Activated naive CD4-positive, alpha-beta T cell treated with anti-CD3 and anti-CD28 coated beads, Interleukin-2, amount 50 U/mL, for 24 hours (primary cell): ENCODE results near the gene SNRNP25.

Experiments
- H3K27ac Mint-ChIP-seq: one replicate; pipeline ENCODE4 v1.8.0; 2021; ENCODE audit warnings: mild to moderate bottlenecking, mixed read lengths
- H3K27me3 Mint-ChIP-seq: one replicate; pipeline ENCODE4 v1.8.0; 2021; ENCODE audit warnings: mixed read lengths
- H3K36me3 Mint-ChIP-seq: one replicate; pipeline ENCODE4 v1.8.0; 2021; ENCODE audit warnings: mixed read lengths
- H3K4me1 Mint-ChIP-seq: one replicate; pipeline ENCODE4 v1.8.0; 2021; ENCODE audit warnings: mixed read lengths
- H3K4me3 Mint-ChIP-seq: one replicate; pipeline ENCODE4 v1.8.0; 2021; ENCODE audit warnings: mild to moderate bottlenecking, mixed read lengths
- H3K9me3 Mint-ChIP-seq: one replicate; pipeline ENCODE4 v1.8.0; 2021; ENCODE audit warnings: mixed read lengths

The SNRNP25 gene

DNA sequence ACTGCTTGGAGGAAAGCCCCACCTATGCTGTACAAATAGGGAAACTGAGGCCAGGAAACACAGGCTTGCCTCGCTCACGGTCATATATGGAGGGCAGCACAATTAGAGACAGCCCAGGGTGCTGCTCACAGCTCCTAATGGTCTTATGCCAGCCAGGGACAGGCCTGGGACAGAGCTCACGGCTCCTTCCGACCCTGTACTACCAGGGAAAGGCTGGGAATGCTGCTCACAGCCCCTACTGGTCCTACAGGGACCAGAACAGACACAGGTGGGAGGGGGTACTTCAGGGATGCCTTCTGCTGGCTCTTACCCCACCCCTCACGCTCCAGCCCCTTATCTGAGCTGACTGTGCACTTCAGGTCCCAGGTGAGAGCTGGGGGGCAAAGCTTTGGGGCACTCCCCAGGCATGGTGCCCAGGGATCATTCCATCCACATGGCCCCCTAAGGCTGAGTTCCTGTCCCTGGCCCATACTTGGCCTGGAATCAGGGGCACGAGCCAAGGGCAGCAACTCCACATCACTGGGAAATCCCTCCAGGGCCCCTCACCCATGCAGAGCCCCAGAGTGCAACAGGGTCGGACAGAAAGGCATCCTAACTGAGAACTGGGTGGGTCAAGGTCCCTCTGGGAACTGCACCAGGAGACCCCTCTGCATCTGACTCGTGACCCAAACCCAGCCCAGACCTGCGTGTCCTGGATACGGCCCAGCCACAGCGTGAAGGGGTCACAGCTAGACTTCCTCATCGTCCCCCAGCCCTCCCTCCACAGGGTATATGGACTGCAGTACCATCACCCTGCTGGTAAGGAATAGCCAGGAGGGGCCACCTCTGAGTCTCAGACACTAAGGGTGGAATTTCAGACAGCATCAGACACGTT, 12.9 kb downstream of the SNRNP25 start:
- H3K27ac Mint-ChIP-seq = no peak overlapping the region
- no peaks in the 10 kb centered on the region for H3K36me3 Mint-ChIP-seq
- H3K4me3 Mint-ChIP-seq = no peak overlapping the region
- H3K9me3 Mint-ChIP-seq = no peaks in the 10 kb centered on the region
- H3K27me3 Mint-ChIP-seq = peaks cover 1% of the 10 kb centered on the region
- H3K4me1 Mint-ChIP-seq = peaks cover 3% of the 10 kb centered on the region

DNA sequence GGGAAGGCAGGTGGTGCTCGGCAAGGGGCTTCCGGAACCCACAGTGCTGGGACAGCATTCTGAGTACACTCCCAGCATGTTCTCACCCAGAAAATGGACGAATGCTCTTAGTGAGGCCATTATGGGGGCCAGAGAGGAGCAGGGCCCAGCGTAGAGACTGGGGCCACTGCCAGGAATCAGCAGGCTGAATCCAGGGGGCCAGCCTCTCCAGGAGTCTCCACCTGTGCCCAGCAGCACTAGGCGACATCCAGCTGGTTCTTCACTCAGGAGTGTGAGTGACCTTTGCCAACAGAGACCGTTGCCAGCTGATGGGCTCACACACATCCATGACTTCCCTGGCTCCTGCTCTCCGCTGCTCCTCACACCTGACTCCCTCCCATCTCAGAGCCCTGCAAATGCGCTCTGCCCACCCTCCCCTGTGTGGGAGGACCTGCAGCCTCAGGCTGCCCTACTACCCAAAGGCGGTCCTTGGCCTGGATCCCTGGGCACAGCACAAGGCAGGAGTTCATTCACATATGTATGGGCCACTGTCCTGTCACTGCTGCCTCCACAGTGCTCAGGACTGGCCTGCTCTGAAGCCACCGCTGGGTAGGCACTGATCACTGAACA, 13.7 kb downstream of the SNRNP25 start:
- Mint-ChIP-seq H3K27me3 (peaks cover 1% of the 10 kb centered on the region), H3K4me3 (no peak overlapping the region), H3K36me3 (no peaks in the 10 kb centered on the region), H3K27ac (no peak overlapping the region), H3K4me1 (peaks cover 3% of the 10 kb centered on the region), H3K9me3 (no peaks in the 10 kb centered on the region)

DNA sequence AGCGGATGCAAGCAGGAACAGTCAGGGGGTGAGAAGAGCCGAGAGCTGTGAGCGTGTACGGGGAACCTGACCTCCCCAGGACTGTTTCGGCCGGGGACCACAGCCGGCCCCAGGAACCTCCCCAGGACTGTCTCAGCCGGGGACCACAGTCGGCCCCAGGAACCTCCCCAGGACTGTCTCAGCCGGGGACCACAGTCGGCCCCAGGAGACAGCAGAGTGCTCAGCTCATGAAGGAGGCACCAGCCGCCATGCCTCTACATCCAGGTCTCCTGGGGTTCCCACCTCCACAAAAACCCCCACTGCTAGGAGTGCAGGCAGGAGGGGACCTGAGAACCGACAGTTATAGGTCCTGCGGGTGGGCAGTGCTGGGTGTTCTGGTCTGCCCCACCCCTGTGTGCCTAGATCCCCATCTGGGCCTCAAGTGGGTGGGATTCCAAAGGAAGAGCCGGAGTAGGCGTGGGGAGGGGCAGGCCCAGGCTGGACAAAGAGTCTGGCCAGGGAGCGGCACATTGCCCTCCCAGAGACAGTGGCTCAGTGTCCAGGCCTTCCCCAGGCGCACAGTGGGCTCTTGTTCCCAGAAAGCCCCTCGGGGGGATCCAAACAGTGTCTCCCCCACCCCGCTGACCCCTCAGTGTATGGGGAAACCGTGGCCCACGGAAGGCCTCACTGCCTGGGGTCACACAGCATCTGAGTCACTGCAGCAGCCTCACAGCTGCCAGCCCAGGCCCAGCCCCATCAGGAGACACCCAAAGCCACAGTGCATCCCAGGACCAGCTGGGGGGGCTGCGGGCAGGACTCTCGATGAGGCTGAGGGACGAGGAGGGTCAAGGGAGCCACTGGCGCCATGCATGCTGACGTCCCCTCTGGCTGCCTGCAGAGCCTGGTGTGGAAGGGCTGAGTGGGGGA, 14.5 kb downstream of the SNRNP25 start:
- Mint-ChIP-seq H3K27ac (no peak overlapping the region), H3K36me3 (peaks cover 2% of the 10 kb centered on the region), H3K4me3 (no peak overlapping the region), H3K27me3 (peaks cover 5% of the 10 kb centered on the region), H3K4me1 (peaks cover 8% of the 10 kb centered on the region), H3K9me3 (no peaks in the 10 kb centered on the region)

GRCh38 chr16:69181-69580, 15.6 kb downstream of the SNRNP25 start:
- Mint-ChIP-seq H3K4me1 (peaks cover 9% of the 10 kb centered on the region), H3K4me3 (no peak overlapping the region), H3K27me3 (peaks cover 8% of the 10 kb centered on the region), H3K27ac (no peak overlapping the region), H3K36me3 (peaks cover 2% of the 10 kb centered on the region), H3K9me3 (no peaks in the 10 kb centered on the region)

DNA sequence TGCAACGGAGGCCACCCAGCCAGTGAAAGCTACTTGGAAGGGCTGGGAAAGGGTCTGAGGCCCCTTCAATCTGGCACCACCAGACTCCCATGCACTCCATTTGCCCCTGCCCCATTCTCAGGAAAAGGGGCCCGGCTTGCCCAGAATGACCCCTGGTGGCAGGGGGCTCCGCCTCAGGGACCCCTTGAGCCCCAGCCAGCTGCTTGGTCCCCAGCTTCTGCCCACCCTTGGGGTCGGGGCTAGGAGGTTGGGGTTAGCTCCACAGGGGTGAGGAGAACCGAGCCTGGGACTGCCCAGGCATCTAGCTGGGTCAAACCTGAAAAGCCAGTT, 17.5 kb downstream of the SNRNP25 start:
- Mint-ChIP-seq H3K27me3 (peaks cover 8% of the 10 kb centered on the region), H3K4me1 (peaks cover 8% of the 10 kb centered on the region), H3K4me3 (no peak overlapping the region), H3K36me3 (peaks cover 2% of the 10 kb centered on the region), H3K9me3 (no peaks in the 10 kb centered on the region), H3K27ac (no peak overlapping the region)

DNA sequence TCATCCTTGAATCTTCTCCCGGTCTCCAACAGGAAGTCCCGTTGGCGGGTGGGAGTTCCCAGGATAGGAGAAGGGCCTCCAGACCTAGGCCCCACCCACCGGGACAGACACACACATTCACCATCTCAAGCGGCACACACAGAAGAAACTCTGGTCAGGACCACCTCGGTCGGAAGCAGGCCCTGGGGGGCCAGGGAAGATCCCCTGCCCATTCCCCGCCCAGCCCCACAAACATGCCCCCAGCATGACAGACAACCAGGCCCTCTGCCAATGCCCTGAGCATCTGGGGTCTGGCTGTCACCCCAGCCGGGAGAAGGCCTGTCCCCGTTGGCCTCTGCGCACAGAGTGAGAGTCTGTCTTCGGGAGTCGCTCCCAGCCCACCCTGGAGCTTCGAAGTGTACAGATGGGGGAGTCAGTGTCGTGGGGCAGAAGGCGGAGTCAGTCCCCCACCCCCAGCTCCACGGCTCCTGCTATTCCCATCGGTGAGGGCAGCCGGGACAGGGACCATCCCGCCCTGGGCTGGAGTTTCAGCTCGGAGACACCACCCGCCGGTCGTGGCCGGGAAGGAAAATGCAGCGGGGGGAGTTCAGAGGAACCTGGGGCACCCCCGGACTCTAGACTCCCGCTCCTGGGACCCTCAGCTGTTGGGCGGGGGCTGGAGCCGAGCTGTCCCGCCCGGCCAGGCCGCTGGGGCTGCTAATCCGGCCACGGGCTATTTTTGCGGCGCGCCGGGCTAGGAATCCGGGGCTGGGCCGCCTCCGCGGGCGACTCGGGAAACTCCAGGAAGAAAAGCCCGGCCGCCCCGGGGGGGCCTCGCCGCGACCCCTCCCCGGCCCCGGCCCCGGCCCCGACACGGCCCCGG, 18.1 kb downstream of the SNRNP25 start:
- no peak overlapping the region for H3K27ac Mint-ChIP-seq

DNA sequence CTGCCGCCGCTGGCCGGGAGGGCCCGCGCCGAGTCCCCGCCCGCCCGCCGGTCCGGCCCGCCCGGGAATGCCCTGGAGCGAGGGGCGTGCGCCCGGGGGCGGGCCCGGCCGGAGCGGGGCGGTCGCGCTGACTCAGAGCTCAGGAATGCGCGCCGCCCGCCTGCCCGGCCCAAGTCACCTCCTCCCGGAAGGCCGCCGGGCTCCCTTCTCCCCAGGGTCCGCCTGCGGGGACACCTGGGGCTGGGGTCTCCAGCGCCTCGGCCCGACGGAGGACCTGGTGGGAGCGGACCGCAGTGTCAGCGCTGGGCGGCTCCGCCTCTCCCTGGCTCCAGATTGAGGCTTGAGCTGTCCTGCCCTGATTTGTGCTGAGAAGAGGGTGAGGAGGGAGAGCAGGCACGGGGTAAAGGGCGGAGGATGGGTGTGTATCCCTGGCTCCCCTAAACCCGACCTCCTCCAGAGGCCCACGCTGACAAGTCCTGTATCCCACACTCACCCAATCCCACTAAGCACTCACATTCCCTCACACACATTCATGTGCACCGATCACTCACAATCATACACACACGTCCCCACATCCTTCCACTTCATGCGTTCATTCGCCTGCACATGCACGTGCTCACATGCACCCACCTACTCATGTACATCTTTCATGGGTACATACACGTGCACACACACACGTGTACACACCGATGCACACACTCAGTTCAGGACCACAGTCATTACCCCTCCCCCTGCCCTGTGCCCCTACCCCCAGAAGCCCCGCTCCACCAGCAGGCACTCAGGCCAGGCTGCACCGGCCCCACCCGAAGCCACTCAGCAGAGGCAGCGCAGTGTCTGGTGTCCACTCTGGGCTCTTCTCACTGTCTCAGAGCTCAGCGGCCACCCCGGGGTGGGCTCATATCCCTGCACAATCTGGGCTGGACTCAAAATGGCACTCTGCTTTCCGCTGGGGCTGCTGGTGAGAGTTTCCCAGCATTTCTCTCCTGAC, 19.2 kb downstream of the SNRNP25 start, which contains the start of gene RHBDF1:
Gene RHBDF1, minus strand, starts transcription at position 71 of the 988 bp plus-strand sequence. CDS start 7,616 bp downstream, outside the sequence.
- Mint-ChIP-seq H3K9me3 (no peaks in the 10 kb centered on the region), H3K4me3 (peak within 1 kb of the TSS; percentile 74), H3K36me3 (peaks cover 2% of the 10 kb centered on the region), H3K27me3 (peaks cover 8% of the 10 kb centered on the region), H3K27ac (no peak within 1 kb of the TSS), H3K4me1 (peaks cover 16% of the 10 kb centered on the region)

More for the DNA sequence above, 18.1 kb downstream of the SNRNP25 start:
- H3K4me3 Mint-ChIP-seq = peak overlapping the region; percentile 36
- H3K4me1 Mint-ChIP-seq = peaks cover 14% of the 10 kb centered on the region
- no peaks in the 10 kb centered on the region for H3K9me3 Mint-ChIP-seq
- H3K27me3 Mint-ChIP-seq = peaks cover 8% of the 10 kb centered on the region
- H3K36me3 Mint-ChIP-seq = peaks cover 2% of the 10 kb centered on the region

DNA sequence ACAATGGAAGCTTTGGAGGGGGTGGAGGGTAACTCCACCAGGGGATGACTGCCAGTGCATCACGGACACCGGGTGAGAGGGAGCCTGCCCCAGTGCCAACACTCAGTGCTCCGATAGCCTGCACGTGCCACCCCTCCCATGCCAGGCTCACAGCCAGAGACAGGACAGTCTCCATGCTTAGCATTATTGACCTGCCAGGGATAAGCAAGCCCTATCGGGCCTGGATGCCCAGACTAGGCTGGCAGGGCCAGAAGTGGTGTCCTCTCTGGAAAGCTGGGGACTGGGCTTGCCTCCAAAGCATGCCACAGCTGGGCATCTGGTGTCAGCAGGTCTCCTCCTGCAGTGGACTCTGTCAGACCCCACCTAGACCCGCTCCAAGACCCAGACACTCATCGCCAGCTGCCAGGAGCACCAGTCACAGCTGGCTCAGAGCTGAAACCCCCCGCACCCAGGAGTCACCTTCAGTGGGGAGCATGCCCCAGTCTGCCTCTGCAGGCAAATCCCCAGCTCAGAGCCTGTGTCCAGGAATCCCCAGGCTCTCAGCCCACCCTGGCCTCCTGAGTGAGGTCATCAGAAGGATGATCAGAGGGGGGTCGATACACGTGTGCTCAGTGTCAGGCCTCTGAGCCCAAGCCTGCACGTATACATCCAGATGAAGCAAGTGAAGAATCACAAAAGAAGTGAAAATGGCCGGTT, 20.6 kb downstream of the SNRNP25 start:
- H3K27me3 Mint-ChIP-seq = peaks cover 8% of the 10 kb centered on the region
- H3K27ac Mint-ChIP-seq = no peak overlapping the region
- H3K4me3 Mint-ChIP-seq = no peak overlapping the region
- peaks cover 21% of the 10 kb centered on the region for H3K4me1 Mint-ChIP-seq
- H3K9me3 Mint-ChIP-seq = no peaks in the 10 kb centered on the region
- H3K36me3 Mint-ChIP-seq = peaks cover 2% of the 10 kb centered on the region

DNA sequence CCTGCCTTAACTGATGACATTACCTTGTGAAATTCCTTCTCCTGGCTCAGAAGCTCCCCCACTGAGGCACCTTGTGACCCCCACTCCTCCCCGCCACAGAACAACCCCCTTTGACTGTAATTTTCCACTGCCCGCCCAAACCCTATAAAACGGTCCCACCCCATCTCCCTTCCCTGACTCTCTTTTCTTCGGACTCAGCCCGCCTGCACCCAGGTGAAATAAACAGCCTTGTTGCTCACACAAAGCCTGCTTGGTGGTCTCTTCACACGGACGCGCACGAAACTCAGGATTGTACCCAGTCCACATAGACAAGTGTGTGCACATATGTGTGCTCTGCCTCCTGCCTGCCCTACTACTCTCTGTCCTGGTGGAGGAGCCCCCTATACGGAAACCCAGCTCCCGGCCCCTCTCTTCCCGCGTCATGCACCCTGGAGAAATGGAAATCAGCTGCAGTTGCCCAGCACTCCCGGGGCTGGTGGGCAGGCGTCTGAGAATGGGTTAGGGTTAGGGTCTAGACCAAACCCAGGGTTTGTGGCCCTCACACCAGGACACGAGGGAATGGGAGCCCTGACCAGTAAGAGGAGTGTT, 21.2 kb downstream of the SNRNP25 start:
- H3K27me3 Mint-ChIP-seq = peaks cover 8% of the 10 kb centered on the region

DNA sequence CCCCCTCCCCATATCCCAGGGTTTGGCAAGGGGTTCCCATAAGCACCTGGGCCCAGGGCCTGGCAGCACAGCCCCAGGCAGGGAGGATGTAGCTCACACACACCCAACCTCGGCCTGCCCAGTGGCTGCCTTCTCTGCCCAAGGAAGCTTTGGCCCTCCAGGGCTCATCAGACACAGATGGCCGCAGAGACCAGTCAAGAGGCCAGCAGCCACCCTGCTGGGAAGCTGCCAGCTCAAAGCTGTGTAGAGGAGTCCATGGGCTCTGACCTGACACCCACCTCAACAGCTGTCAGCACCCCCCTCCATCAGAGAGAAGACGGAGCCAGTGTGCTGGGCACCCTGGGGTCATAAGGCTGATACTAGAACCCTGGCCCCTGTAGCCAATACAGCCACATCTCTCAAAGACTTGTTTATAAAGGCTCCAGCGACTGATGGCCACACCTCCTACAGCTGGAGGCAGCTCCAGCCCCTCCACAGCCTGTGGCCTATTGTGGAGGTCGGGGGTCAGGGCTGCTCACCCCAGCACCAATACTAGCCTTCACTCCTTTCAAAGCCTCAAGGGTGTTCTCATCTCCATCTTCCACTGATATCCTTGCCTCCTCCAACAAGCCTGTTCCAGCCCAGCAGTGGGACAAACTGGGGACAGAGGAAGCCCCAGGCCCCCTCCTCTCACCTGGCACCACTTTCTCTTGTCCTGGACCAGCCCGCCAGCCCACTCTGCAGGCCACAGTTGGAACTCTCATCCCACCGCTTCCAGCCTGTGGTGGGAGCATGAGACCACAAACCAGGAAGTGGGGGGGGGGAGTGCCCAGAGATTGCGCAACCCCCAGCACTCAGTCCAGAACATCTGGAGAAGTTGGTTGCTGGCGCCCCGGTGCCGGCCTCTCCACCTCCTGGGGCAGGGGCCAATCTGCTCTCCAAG, 22.2 kb downstream of the SNRNP25 start:
- H3K27ac Mint-ChIP-seq = peak overlapping the region; percentile 35
- H3K4me1 Mint-ChIP-seq = peaks cover 28% of the 10 kb centered on the region
- peaks cover 8% of the 10 kb centered on the region for H3K27me3 Mint-ChIP-seq
- H3K36me3 Mint-ChIP-seq = peaks cover 2% of the 10 kb centered on the region
- no peaks in the 10 kb centered on the region for H3K9me3 Mint-ChIP-seq
- H3K4me3 Mint-ChIP-seq = peak overlapping the region; percentile 85

More for the DNA sequence above, 21.2 kb downstream of the SNRNP25 start:
- peaks cover 2% of the 10 kb centered on the region for H3K36me3 Mint-ChIP-seq
- no peak overlapping the region for H3K27ac Mint-ChIP-seq
- no peaks in the 10 kb centered on the region for H3K9me3 Mint-ChIP-seq
- no peak overlapping the region for H3K4me3 Mint-ChIP-seq
- peaks cover 27% of the 10 kb centered on the region for H3K4me1 Mint-ChIP-seq

GRCh38 chr16:76535-77272, 23.1 kb downstream of the SNRNP25 start:
- Mint-ChIP-seq H3K4me3 (peak overlapping the region; percentile 85), H3K36me3 (peaks cover 2% of the 10 kb centered on the region), H3K27ac (peak overlapping the region; percentile 35), H3K9me3 (no peaks in the 10 kb centered on the region), H3K27me3 (peaks cover 7% of the 10 kb centered on the region), H3K4me1 (peaks cover 28% of the 10 kb centered on the region)
